SK-N-SH treated with all-trans-retinoic acid at 6 μM for 48 hours (cell line): ENCODE measurements around the gene C6orf132.

Source experiments
- ATAC-seq: fragments of 200-7000 bp; cut with Tn5 transposase; 3 replicates; pipeline ENCODE4 v1.9.1; 2020; ENCODE audit warnings: mild to moderate bottlenecking, moderate library complexity
- ARNTL ChIP-seq: fragments of 450-650 bp; formaldehyde crosslinking; IDR thresholded peaks from 2 replicates; pipeline ENCODE4 v1.5.0; 2020; ENCODE audit warnings: low read depth, mild to moderate bottlenecking, moderate library complexity, borderline replicate concordance
- BACH2 ChIP-seq: fragments of 250-450 bp; sonication (Bioruptor Pico); IDR thresholded peaks from 2 replicates; pipeline ENCODE4 v1.9.0; 2021; ENCODE audit warnings: mild to moderate bottlenecking, borderline replicate concordance
- CSDC2 ChIP-seq: fragments of 250-450 bp; sonication (Bioruptor Pico); IDR thresholded peaks from 2 replicates; pipeline ENCODE4 v1.5.0; 2020; ENCODE audit warnings: mild to moderate bottlenecking, moderate library complexity
- ESRRG ChIP-seq: fragments of 250-450 bp; sonication (Bioruptor Pico); IDR thresholded peaks from 2 replicates; pipeline ENCODE4 v1.6.1; 2021; ENCODE audit warnings: mild to moderate bottlenecking
- GLIS3 ChIP-seq: fragments of 250-450 bp; sonication (Bioruptor Pico); IDR thresholded peaks from 2 replicates; pipeline ENCODE4 v1.5.0; 2020; ENCODE audit warnings: mild to moderate bottlenecking, moderate library complexity
- ISL1 ChIP-seq: fragments of 250-450 bp; sonication (Bioruptor Pico); IDR thresholded peaks from 2 replicates; pipeline ENCODE4 v2.1.2; 2022; ENCODE audit warnings: mild to moderate bottlenecking, moderate library complexity
- OSR1 ChIP-seq: fragments of 250-450 bp; sonication (Bioruptor Pico); IDR thresholded peaks from 2 replicates; pipeline ENCODE4 v1.8.0; 2022; ENCODE audit warnings: moderate library complexity, mild to moderate bottlenecking, inconsistent platforms
- POU6F1 ChIP-seq: fragments of 250-450 bp; sonication (Bioruptor Pico); IDR thresholded peaks from 2 replicates; pipeline ENCODE4 v1.8.0; 2021; ENCODE audit warnings: low read depth, mild to moderate bottlenecking, moderate library complexity, borderline replicate concordance
- PPARA ChIP-seq: fragments of 250-450 bp; sonication (Bioruptor Pico); IDR thresholded peaks from 2 replicates; pipeline ENCODE4 v1.5.0; 2020; ENCODE audit warnings: mild to moderate bottlenecking, borderline replicate concordance
- RARB ChIP-seq: fragments of 250-450 bp; sonication (Bioruptor Pico); IDR thresholded peaks from 2 replicates; pipeline ENCODE4 v1.8.0; 2021; ENCODE audit warnings: mild to moderate bottlenecking, moderate library complexity
- SNAI2 ChIP-seq: fragments of 250-450 bp; sonication (Bioruptor Pico); IDR thresholded peaks from 2 replicates; pipeline ENCODE4 v1.5.0; 2020; ENCODE audit warnings: mild to moderate bottlenecking, moderate library complexity
- TCF4 ChIP-seq: fragments of 250-450 bp; sonication (Bioruptor Pico); IDR thresholded peaks from 2 replicates; pipeline ENCODE4 v1.8.0; 2021; ENCODE audit warnings: mild to moderate bottlenecking, moderate library complexity, borderline replicate concordance
- TOX ChIP-seq: fragments of 250-450 bp; sonication (Bioruptor Pico); IDR thresholded peaks from 2 replicates; pipeline ENCODE4 v1.8.0; 2021; ENCODE audit warnings: mild to moderate bottlenecking, moderate library complexity, borderline replicate concordance
- ZFP30 ChIP-seq: fragments of 450-650 bp; formaldehyde crosslinking; IDR thresholded peaks from 2 replicates; pipeline ENCODE4 v1.5.0; 2022; ENCODE audit warnings: mild to moderate bottlenecking, moderate library complexity
- ZNF565 ChIP-seq: fragments of 450-650 bp; formaldehyde crosslinking; conservative IDR thresholded peaks from 2 replicates; pipeline ENCODE4 v1.5.0; 2020; ENCODE audit warnings: low read depth, mild to moderate bottlenecking, moderate library complexity
- ZNF8 ChIP-seq: fragments of 450-650 bp; formaldehyde crosslinking; IDR thresholded peaks from 2 replicates; pipeline ENCODE4 v1.5.0; 2020; ENCODE audit warnings: mild to moderate bottlenecking, moderate library complexity
- TF ChIP-seq, protein P1 (sequence below): fragments of 250-450 bp; sonication (Bioruptor Pico); IDR thresholded peaks from 2 replicates; pipeline ENCODE4 v1.5.0; 2020; ENCODE audit warnings: mild to moderate bottlenecking, moderate library complexity
- TF ChIP-seq, protein P2 (sequence below): fragments of 250-450 bp; sonication (Bioruptor Pico); IDR thresholded peaks from 2 replicates; pipeline ENCODE4 v1.8.0; 2020; ENCODE audit warnings: mild to moderate bottlenecking, moderate library complexity, borderline replicate concordance
- TF ChIP-seq, protein P3 (sequence below): fragments of 250-450 bp; sonication (Bioruptor Pico); IDR thresholded peaks from 2 replicates; pipeline ENCODE4 v1.5.1; 2020; ENCODE audit warnings: low read depth, mild to moderate bottlenecking, moderate library complexity

Gene C6orf132

DNA sequence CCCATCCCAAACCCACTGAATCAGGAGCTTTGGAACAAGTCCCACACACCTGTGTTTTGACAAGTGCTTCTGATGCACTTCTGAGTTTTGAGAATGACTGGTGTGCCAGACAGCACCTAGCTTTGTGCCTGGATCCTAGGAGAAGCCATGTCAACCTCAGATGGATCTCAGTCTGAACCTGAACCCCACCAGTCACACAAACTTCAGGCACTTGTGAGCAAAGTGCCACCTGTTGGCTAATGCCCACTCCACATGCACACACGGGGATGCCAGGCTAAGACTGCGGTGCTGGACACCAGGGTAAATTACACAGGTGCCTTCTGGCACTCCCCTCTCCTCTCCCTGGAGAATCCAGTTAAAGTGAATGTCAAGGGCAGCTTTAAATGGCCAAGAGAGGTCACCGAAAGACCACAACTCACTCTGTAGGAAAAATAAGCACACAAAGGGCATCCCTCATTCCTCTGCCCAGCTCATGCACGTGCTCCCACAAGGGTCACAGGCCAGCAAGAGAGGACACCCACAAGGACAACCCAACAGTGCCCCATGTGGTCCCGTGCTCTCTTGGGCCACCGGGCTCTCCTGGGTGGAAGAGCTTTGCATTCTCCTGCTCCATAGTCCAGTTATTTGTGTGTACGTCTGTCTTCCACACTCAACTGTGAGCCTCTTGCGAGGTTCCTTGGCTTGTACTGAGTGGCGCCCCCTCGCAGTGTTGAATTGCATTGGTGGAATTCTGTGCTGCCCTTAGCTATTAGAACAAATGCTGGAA lies 46.5 kb downstream of the C6orf132 start:
- TF ChIP-seq PPARA (CRISPR knock-in tag) (no peak), ZNF565 (CRISPR knock-in tag) (no peak), TCF4 (no peak), BACH2 (no peak), POU6F1 (CRISPR knock-in tag) (no peak), ARNTL (CRISPR knock-in tag) (no peak), ESRRG (CRISPR knock-in tag) (no peak)
- TF ChIP-seq, protein P1, sequence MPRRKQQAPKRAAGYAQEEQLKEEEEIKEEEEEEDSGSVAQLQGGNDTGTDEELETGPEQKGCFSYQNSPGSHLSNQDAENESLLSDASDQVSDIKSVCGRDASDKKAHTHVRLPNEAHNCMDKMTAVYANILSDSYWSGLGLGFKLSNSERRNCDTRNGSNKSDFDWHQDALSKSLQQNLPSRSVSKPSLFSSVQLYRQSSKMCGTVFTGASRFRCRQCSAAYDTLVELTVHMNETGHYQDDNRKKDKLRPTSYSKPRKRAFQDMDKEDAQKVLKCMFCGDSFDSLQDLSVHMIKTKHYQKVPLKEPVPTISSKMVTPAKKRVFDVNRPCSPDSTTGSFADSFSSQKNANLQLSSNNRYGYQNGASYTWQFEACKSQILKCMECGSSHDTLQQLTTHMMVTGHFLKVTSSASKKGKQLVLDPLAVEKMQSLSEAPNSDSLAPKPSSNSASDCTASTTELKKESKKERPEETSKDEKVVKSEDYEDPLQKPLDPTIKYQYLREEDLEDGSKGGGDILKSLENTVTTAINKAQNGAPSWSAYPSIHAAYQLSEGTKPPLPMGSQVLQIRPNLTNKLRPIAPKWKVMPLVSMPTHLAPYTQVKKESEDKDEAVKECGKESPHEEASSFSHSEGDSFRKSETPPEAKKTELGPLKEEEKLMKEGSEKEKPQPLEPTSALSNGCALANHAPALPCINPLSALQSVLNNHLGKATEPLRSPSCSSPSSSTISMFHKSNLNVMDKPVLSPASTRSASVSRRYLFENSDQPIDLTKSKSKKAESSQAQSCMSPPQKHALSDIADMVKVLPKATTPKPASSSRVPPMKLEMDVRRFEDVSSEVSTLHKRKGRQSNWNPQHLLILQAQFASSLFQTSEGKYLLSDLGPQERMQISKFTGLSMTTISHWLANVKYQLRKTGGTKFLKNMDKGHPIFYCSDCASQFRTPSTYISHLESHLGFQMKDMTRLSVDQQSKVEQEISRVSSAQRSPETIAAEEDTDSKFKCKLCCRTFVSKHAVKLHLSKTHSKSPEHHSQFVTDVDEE, result no peak
- TF ChIP-seq, protein P2, sequence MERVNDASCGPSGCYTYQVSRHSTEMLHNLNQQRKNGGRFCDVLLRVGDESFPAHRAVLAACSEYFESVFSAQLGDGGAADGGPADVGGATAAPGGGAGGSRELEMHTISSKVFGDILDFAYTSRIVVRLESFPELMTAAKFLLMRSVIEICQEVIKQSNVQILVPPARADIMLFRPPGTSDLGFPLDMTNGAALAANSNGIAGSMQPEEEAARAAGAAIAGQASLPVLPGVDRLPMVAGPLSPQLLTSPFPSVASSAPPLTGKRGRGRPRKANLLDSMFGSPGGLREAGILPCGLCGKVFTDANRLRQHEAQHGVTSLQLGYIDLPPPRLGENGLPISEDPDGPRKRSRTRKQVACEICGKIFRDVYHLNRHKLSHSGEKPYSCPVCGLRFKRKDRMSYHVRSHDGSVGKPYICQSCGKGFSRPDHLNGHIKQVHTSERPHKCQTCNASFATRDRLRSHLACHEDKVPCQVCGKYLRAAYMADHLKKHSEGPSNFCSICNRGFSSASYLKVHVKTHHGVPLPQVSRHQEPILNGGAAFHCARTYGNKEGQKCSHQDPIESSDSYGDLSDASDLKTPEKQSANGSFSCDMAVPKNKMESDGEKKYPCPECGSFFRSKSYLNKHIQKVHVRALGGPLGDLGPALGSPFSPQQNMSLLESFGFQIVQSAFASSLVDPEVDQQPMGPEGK, result no peak
- TF ChIP-seq, all 23 proteins: peak for 0
- ATAC-seq, result no peak

DNA sequence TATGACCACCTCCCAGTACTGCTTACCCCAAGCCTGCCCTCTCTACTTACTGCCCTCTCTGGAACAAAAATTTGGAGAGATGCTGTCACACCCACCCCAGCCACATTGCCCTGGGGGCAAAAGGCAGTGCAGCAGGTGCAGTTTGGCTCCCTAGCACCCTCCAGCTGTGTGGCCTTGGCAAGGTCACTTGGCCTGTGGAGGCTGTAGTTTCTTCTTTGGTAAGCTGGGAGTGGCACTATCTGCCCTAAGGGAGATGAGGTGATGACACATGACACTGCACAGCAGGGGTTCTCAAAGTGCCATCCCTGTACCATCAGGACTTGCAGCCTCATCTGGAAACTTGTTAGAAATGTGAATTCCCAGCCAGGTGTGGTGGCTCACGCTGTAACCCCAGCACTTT lies 47.3 kb downstream of the C6orf132 start:
- TF ChIP-seq SNAI2 (no peak), RARB (CRISPR knock-in tag) (no peak)
- ATAC-seq, result no peak

GRCh38 chr6:42093582-42094329 lies 48.7 kb downstream of the C6orf132 start:
- ATAC-seq, result no peak
- TF ChIP-seq, protein P1, result no peak
- no peak for TF ChIP-seq POU6F1 (CRISPR knock-in tag)
- no peak for TF ChIP-seq OSR1 (CRISPR knock-in tag)
- no peak for TF ChIP-seq ESRRG (CRISPR knock-in tag)
- no peak for TF ChIP-seq CSDC2 (CRISPR knock-in tag)
- no peak for TF ChIP-seq ISL1 (CRISPR knock-in tag)
- TF ChIP-seq BACH2, result no peak
- TF ChIP-seq ZFP30 (CRISPR knock-in tag), result no peak
- no peak for TF ChIP-seq RARB (CRISPR knock-in tag)
- TF ChIP-seq ZNF8 (CRISPR knock-in tag), result no peak
- TF ChIP-seq ZNF565 (CRISPR knock-in tag), result no peak
- TF ChIP-seq, protein P3, sequence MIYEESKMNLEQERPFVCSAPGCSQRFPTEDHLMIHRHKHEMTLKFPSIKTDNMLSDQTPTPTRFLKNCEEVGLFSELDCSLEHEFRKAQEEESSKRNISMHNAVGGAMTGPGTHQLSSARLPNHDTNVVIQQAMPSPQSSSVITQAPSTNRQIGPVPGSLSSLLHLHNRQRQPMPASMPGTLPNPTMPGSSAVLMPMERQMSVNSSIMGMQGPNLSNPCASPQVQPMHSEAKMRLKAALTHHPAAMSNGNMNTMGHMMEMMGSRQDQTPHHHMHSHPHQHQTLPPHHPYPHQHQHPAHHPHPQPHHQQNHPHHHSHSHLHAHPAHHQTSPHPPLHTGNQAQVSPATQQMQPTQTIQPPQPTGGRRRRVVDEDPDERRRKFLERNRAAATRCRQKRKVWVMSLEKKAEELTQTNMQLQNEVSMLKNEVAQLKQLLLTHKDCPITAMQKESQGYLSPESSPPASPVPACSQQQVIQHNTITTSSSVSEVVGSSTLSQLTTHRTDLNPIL (CRISPR knock-in tag), result no peak
- no peak for TF ChIP-seq SNAI2
- TF ChIP-seq TOX (CRISPR knock-in tag), result no peak
- no peak for TF ChIP-seq GLIS3 (CRISPR knock-in tag)
